ENCODE measurements around the gene LY6G5B.
"Not testable (repeated sequence)": the region's sequence is repeated elsewhere in the genome, so short reads cannot be mapped to it uniquely, and the experiment has no call there.

The LY6G5B gene

DNA sequence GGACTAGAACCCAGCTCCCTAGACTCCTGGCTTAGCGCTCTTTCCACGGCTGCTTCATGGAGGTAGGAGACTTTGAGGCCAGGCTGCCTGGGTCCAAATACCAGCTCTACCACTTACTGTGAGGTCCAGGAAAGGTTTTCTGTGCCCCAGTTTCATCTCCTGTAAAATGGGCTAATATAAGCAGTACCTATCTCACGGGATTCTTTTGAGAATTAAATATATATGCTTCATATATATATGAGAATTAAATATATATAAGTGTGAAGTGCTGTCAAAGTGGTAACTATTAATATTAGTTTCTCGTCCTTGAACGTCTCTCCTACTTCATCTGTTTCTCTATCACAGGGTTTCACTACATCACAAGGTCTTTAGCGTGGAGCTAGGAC is 21.3 kb downstream of the LY6G5B start:
- DNase-seq (ENCODE audit: low spot score) = no peak

DNA sequence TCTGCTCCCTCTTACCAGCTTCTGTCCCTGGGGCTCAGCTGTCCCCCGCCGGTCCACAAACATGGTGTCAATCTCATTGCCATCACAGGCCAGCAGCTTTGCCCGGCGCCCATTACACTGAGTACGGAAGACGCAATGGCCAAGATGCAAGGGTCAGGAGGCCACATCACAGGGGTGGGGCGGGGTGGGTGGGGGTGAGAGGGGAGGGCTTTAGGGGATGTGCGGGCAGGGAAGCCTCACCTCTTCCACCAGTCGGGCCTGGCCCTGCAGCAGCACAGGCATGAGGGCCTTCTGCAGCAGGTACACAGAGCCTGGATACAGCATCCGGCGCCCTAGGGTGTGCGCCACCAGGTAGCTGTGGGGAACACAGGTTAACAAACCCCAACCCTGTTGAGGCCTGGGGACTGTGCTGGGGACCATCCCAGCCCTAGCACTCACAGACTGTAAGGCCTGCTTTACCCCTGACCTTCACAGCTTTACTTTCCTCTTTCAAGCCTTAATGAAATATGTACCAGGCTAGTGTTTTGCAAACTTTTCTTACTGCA is 21.9 kb downstream of the LY6G5B start:
- no peak for DNase-seq (ENCODE audit: low spot score)

DNA sequence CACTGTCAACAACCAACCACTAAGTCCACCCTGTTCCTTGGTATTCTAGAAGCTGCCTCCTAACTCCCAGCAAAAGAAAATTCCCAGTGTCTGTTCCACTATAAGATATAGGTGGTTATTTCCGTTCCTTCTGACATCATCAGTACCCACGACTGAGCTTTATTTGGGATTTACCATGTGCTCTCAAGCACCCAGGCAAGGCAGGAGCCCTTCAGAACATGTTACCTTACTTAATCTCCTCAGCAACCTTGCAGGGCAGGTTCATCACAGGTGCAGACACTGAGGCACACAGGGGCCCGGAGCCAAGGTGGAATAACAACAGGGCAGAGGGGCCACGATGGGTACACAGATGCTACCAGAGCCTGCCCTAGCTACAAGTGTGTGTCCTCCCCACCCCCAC is 22.6 kb downstream of the LY6G5B start:
- DNase-seq (ENCODE audit: low spot score) = no peak

DNA sequence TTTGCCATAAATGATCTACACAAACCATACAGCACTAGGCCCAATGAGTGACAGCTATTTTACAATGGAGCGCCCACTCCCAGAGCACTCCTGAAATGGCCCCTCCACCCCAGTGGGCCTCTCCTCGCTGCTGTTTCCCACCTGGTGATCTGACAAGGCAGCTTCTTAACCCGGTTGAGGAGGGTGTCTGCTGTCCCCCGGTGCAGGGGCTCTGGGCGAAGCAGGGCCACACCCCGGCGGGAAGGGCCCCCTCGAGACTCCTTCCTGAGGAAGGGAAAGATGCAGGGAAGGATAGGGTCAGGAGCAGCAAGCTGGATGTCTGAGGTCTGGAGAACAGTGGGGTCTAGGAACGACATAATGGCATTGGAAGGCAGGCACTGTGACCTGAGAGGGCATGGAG is 23.1 kb downstream of the LY6G5B start:
- DNase-seq (ENCODE audit: low spot score) = no peak

DNA sequence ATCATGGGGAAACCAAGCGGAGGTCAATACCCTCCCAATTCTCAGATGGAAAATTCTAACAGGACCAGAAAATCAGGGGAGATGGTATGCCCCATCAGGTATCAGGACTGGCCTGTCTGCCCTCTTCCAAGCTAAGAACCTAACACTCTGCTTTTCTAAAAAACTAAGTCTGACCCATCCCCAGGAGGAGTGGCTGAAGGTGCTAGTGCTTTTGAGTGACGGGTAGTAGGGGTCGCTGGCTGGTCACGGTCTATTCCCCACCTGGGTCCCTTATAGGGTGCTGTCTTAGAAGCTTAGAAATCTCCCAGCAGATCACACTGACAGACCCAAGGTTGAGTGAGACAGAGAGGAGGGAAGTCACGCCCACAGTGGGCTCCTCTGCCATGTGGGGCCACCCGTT is 23.8 kb downstream of the LY6G5B start:
- no peak for DNase-seq (ENCODE audit: low spot score)

DNA sequence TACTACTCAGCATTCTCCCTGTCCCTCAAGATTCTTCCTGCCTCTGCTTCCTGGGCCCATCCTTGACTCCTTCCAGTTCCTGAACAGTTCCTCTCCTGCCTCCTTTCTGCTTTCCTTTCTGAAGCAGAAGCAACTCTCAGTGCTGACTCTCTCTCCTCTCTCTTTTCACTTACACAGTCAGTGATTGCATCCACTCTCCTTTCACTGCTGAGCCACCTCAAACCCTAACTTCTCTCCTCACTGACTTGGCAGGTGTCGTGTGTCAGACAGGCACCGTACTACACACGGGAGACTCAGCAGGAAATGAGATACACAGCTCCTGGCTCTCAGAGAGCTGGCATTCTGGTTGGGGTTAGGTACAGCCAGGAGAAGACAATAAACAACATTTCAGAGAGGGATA is 27.8 kb downstream of the LY6G5B start:
- no peak for DNase-seq (ENCODE audit: low spot score)

DNA sequence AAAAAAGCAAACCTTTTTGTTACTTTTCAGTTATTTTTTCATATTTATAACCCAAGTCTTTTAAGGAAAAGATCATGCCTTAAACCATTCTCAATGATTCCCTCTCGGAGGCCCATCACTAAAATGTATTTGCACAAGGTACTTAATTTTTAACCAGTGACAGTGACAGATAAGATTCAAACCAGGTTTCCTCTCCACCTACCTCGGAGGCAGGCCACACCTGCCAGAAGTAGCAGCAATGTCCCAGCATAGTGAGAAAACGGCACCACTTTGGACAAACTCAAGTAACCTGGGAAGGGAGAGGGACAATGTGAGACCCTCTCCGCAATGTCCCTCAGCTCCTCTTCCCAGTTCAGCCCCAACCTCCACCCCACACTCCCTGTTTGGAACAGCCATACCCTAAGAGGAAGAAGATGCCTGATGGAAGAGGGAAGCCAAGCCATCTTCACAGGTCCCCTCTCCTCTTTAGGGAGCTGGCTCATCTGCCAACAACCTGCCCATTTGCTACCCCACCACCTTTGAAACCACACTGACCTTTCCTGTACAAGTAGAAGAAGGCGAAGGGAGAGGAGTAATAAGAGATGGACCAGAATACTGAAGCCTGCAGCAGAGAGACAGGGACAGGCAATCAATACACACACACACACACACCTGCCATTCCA is 31.1 kb downstream of the LY6G5B start:
- DNase-seq (ENCODE audit: low spot score) = no peak

DNA sequence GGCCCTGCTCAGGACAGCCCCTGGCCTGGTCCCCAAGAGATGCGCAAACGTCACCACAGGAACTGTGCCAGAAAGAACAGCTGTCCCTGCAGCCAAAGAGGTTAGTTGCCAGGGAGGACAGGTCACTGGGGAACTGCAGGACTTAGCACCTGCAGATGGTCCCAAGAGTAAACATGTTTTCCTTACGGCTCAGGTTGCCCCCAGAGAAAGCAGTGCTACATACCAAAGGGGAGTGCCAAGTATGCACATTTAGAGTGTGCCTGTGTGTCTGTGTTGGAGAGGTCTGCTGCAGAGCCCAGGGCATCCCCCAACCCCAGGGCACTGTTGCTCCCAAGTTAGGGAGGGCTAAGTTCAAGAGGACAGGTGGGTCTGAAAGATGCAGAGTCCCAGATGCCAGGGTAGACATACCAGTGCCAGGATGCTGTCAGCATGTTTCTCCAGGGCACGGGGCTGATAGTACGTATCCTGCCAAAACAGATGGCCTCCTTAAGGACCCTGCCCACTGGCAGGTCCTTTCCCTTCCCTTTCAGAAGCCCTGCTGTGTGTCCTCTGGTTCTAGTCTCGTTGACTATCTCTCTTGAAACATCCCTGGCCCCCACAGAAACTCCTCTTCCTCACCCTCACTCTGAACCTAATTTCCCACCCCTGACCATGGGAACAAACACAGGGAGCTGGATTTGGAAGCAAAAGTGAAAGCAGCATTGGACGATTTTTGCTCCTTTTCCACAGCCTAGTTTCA is 32.1 kb downstream of the LY6G5B start:
- DNase-seq (ENCODE audit: low spot score) = no peak

DNA sequence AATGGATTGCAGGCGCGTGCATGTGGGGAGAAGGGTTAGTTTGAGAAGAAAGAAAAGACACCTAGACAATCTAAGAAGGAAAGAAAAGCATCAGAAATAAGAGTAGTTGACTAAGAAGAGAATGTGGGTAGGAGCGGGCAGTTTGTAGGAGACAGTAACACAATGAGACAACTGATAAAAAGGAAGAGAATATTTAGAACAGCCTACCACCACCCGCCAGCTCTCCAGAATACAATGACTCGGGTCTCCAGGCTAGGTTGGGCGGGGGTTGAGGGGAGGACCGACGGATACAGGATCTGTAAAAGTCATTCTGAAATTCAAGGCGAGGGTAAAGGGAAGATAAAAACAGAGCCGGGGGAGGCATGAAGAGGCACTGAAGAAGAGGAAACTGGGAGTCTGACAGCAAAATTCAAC is 32.6 kb downstream of the LY6G5B start:
- DNase-seq (ENCODE audit: low spot score) = peak; percentile 16

DNA sequence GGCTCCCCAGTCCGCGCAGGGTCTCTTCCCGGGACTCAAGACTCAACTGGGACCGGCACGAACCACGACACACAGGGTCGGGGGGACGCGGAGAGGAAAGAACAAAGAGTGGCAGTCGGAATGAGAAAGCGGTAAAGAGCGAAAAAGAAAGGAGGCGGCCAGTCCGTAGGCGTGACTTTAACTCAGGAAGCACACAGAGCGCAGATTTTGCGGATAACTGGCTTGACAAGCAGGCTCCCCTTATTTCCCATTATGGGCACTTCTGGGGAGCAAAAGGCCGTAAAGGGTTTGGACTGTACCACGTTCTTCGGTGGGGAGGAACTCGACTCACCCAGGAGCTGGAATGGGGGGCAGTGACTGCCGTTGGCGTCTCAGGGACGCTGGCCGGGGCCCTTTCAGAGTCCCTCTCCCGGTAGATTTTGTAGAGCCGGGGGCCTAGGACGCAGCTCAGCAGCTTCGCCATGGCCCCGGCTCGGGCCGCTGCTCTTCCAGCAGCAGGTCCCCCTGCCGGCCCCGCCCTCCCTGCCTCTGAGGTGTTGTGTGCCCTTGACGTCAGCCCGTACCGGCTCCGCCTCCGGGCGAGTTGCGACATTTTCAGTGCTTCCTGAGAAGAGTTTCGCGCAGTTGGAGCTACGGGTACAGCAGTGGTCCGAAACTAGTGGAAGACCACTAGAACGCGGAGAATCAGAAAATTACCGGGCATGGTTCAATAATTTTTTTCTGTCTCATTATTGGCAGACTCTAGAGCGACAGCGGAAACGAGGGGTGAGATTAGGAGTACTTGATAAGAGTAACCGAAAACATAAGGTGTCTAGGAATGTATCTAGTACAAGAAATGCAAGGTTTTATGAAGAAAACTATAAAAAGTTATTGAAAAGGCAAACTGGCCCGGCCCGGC is 33.3 kb downstream of the LY6G5B start, which contains the start of gene ABHD16A:
ABHD16A (minus strand) TSS at position 506 of the 898 bp plus-strand sequence; CDS start at position 463, 43 bp downstream.
- peak; percentile 98 for DNase-seq (ENCODE audit: low spot score)

DNA sequence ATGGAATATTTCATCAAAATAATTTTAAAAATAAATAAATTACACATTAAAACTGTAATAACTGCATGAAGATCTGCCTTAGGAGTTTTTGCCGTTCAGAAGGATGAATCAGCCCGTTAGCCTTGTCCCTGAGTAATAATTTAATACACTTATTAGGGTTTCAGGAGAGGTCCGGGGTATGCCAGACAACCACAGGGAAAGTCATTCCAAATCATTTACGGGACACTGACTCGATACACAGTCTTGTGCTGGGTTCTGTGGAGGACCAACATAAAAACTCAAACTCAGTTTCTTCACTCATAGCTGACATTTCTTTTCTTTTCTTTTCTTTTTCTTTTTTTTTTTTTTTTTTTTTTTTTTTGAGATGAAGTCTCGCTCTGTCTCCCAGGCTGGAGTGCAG is 36.2 kb downstream of the LY6G5B start:
- DNase-seq (ENCODE audit: low spot score) = no peak

DNA sequence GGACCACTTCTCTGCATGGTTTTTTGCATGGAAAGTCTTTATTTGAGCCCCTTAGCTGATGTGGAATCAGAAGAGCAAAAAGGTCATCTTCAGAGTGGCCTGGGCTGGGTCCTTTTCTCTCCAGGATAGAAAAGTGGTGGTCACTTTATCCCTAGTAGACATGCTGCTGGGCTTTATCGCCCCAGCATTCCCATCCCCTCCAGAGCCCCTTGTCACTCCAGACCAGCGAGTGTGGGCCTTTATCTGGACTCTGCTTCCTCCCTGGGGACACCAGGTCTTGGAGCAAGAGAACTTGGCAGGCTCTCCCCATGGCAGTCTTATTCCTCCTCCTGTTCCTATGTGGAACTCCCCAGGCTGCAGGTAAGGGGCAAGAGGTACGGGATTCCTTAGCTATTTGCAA is 36.8 kb downstream of the LY6G5B start, which contains the start of gene LY6G6F:
LY6G6F (plus strand) TSS at position 268 of the 400 bp plus-strand sequence; CDS start at position 309, 41 bp downstream.
- no peak for DNase-seq (ENCODE audit: low spot score)

DNA sequence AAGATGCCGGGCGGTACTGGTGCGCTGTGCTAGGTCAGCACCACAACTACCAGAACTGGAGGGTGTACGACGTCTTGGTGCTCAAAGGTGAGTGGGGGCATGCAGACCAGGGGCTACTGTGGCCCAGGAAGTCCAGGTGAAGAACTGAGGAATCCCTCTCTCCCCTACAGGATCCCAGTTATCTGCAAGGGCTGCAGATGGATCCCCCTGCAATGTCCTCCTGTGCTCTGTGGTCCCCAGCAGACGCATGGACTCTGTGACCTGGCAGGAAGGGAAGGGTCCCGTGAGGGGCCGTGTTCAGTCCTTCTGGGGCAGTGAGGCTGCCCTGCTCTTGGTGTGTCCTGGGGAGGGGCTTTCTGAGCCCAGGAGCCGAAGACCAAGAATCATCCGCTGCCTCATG is 37.9 kb downstream of the LY6G5B start:
- DNase-seq (ENCODE audit: low spot score) = no peak

DNA sequence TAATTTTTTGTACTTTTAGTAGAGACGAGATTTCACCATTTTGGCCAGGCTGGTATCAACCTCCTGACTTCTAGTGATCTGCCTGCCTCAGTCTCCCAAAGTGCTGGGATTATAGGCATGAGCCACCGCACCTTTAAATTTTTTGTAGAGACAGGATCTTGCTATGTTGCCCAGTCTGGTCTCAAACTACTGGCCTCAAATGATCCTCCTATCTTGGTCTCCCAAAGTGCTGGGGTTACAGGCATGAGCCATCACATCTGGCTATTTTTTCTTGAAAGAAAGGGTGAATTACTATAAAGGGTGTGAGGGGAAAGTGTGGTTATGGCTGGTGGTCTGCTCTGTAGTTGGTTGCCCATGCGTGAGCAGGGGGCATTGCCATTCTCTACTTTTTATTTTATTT is 38.4 kb downstream of the LY6G5B start:
- DNase-seq (ENCODE audit: low spot score) = no peak

DNA sequence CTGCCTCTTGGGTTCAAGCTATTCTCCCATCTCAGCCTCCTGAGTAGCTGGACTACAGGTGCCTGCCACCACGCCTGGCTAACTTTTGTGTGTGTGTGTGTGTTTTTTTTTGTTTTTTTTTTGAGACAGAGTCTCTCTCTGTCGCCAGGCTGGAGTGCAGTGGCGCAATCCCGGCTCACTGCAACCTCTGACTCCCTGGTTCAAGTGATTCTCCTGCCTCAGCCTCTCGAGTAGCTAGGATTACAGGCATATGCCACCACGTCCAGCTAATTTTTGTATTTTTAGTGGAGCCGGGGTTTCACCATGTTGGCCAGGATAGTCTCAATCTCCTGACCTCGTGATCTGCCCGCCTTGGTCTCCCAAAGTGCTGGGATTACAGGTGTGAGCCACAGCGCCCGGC is 39.4 kb downstream of the LY6G5B start:
- DNase-seq (ENCODE audit: low spot score) = not testable (repeated sequence)

DNA sequence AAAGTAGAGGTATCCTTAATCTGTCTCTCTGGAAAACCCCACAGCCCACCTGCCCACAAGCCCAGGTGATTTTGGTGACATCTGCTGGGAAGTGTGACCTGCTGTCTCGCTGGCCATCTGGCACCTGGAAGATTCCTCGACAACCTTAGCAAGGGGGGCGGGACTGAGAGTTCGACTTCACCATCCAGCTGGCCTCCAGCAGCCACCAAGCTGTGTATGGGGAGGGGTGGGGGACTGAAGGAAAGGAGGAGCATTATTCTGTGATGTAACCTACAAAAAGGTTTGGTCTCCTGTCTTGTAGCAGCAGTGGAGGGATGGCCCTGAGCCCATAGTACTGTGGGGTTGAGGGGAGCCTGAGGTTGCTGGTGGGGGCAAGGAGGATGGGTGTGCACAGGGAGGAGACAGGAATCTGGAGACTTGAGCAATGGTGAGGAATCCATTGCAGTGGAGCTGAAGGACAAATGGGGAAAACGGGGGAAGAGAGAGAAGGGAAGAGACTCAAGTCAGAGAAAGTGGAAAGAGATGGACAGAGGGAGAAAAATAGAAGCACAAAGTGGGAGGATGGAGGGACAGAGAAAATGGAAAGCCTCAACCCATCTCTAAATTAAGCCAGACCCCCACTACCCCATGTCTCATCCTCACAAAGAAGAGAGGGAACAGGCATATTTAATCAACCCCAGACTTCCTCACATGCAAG is 40.9 kb downstream of the LY6G5B start:
- DNase-seq (ENCODE audit: low spot score) = no peak

DNA sequence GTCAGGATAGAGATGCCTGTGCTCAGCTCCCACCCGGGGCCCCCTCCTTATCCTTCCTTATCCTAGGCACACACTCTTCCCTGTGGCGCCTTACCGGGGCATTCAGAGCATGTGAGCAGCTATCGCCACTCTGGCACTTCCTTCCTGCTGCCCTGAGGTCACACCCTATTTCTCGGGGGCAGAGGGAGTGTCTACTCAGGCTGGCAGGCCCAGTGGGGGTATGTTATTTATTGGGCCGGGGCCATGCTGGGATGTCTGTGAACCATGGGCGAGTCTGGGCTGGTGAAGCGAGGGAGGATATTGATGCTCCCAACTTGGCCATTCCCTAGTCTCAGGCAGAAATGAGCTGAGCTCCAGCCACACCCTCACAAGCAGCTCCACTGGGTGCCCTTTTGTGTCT is 41.5 kb downstream of the LY6G5B start:
- no peak for DNase-seq (ENCODE audit: low spot score)

DNA sequence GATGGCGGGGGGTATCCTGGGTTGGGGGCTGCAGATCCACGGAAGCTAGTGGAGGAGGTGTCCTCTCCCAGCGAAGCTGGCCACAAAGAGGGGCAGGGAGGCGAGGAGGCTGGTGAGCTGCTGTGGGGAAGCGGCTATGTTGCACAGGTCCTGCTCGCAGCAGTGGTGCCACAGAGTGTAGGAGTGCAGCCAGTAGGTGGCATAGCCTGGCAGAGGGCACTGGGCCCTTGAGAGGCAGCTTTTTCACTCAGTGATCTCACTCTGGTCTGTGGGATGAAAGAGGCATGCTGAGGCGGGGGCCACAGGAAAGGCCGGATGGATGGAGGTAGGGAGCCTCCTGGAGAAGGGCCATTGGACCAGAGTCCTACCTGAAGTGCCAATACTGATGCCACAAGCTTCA is 42.5 kb downstream of the LY6G5B start:
- DNase-seq (ENCODE audit: low spot score) = no peak

DNA sequence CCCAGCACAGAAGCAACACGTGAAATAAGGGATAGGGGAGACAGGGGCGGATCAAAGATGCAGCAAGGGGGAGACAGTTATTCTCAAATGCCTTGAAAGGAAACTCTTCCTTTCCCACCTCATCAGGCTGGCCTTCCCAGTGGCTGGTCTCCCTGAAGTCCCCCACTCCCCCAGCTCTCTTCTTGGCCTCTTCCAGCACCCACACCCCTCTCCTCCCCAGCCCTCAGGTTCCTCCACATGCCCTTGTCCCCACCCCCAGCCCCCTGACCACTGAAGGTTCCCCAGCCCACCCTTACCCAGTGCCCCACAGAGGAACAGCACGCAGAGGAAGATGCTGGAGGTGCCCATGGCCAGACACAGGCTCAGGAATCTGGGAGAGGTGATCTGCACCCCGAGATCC is 43.7 kb downstream of the LY6G5B start:
- no peak for DNase-seq (ENCODE audit: low spot score)

DNA sequence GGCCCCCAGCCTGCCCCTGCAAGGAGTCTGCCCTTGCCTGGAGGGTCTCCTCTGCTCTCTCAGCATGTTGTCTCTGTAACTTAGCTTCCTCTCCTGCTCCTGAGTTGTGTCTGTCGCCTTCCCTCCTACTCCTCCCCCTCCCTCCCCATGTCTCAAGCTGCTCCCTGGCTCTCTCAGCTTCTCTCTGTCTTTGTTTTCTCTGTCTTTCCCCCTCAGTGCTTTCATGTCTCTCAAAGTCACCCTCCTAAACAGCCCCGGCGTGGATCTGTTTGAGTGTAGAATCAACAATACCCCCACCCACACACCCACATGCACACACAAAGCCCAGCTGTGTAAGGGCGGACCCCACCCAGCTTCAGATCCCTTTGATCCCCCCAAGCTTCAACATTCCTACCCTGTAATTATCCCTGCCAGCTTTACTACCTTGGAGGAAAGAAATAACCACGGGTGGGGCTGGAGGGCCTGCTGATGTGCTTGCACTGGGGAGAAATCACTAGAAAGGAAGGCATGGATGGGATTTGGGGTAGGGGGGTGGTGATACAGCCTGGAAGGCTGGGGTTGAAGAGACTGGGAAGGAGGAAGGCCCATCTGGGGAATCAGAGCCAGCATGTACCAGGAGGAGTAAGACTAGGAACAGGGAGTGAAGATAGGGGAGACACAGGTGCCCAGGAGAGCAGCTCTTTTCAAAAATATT is 44.4 kb downstream of the LY6G5B start:
- DNase-seq (ENCODE audit: low spot score) = no peak
